Measurements from ENCODE around the gene IL1RAPL1.
"Not testable (repeated sequence)": the region's sequence is repeated elsewhere in the genome, so short reads cannot be mapped to it uniquely, and the experiment has no call there.

IL1RAPL1 gene

DNA sequence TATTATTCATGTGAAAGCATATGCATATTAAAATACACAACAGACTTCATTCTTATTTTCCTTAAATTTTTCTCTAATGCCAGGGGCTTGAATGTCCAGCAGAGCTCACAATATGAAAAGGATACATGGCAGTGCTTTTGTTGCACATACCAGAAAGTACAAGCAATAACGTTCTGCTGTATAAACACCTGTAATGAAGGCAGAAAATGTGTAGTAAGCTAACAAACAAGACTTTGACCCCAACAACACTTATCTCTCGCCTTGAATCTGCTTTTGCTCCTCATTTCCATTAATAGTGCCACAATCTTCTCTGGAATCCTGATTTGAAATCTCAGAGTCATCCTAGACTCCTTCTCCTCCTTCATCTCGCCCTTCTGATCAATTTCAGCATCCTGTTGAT is 687.3 kb downstream of the IL1RAPL1 start:
- no peak for DNase-seq (ENCODE audit: low spot score)

DNA sequence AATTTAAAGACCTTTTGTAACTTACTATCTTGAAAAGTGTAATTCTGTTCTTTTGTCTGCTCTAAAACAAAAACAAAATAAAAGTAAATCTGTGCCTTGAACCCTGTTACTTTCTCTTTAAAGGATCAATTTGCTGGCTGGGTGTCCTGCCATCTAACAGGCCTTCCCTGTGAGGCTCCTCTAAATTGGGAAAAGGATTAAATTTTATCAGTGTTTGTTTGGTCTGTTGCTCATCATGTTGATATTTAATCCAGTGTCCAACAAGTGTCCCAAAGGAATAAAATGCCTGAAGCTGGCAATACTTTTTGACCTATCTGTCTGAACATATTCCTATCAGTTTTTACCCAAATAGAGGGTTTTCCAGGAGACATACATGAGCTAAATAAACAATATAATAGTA is 688.7 kb downstream of the IL1RAPL1 start:
- no peak for DNase-seq (ENCODE audit: low spot score)

DNA sequence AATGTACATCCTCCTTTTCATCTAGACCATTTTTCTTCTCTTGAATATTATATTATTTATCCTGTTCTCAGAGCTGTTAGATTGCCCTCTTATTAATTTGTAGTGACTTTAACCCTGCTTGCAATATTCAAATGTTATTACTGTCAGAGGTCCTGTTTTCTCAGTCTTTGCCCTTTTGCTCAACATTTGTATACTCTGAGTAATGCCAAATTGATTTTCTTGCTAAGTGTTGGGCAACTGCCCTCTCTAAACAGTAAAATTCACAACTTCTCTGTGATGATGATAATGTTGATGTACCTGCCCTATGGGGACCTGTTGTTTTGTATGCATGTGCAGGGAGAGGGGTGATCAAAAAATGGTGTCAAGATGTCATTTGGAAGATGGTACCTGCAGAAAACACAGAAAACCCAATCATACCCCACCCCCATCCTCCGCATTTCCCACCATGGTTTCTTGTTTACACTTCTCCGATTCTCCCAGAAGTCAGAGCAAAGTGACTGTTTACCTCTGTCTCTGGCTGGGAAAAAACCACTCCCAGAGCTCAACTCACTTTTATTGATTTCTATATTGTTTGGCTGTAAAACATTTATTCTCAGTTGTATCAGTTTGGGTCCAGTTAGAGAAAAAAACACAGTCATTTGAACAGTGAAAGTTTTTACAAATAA is 694.0 kb downstream of the IL1RAPL1 start:
- no peak for DNase-seq (ENCODE audit: low spot score)

DNA sequence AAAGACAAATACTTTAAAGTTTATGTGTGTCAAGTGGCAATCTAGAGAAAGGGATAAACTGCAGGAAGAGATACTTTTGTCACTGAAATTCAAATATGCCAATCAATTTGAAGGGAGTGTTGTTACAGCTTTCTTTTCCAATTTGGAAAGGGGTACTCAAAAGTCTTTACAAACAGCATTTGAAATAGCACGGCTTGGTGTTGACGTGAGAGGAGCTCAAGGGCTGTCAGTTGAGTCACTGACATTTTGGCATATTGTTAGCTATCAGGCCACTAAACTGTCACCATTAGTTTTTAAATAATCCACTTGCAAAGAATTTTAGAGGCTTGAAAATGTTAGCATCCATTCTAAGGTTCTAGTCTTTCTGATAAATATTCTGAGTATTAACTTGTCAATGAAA is 698.4 kb downstream of the IL1RAPL1 start:
- DNase-seq (ENCODE audit: low spot score), result no peak

DNA sequence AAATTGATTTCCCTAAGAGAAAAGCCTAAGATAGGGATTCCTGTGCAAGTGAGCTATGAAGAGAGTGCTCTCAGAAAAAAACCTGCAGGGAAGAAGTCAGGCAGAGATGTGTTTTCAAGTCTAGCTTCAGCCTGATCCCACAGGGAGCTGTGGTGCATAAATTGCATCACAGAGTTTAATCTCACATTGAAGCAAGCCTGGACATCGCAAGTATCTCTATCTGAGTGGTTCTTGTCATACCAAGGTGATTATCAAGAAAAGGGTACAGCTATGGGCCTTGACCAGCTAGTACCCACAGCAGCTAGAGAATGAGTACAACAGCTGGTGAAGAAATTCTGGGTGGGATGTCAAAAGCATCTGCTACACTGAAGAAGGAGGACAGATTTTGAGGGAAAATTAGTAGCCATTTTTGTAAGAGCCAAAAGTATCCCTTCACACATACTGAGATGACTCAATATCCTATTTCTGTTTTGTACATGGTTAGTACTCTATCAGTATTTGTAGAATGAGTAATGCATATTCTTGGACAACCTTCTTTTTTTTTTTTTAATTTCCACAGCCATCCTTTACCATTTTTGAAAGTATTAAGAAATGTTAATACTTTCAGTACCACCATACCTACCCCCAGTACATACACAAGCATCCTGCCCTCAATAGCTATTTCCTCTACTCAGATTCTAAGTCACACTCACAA is 708.9 kb downstream of the IL1RAPL1 start:
- no peak for DNase-seq (ENCODE audit: low spot score)

DNA sequence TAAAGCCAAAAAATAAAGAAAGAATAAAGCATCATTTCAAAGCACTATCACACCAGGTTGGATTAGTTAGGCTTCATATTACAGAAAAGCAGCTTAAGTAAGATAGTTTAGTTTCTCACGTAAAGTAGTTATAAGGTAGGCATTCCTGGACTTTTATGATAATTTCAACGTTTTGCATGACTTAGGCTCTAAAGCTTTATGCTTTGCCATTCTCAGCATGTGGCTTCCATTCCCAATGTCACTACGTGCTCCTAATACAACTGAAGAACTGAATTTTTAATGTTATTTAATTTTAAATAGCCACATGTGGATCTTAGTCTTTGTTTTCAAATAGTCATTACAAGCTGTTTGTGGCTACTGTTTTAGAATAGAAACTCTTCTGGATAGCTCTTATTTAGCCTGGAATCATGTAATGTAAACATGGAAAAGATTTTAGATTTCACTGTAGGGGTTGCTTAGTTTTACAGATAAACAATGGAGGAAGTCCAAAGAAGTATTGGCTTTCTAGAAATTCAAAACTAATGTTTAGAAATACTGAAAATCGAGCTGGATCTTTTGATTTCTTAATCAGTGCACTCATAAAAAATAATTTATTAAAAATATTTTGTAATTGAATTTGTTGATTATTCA is 710.0 kb downstream of the IL1RAPL1 start:
- DNase-seq (ENCODE audit: low spot score), result no peak

DNA sequence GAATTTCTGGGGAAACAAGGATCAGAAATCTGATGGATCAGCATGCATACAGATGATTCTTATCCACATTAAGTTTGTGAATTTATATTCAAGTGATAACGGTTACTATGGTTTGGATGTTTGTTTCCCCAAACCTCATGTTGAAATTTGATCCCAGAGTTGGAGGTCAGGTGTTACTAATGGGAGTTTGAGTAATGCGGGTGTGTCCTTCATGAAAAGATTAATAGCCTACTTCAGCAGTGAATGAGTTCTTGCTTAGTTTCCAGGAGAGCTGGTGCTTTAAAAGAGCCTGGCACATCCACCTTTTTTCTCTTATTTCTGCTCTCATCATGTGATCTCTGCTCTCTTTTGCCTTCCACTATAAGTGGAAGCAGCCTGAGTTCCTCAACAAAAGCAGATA is 712.4 kb downstream of the IL1RAPL1 start:
- no peak for DNase-seq (ENCODE audit: low spot score)

DNA sequence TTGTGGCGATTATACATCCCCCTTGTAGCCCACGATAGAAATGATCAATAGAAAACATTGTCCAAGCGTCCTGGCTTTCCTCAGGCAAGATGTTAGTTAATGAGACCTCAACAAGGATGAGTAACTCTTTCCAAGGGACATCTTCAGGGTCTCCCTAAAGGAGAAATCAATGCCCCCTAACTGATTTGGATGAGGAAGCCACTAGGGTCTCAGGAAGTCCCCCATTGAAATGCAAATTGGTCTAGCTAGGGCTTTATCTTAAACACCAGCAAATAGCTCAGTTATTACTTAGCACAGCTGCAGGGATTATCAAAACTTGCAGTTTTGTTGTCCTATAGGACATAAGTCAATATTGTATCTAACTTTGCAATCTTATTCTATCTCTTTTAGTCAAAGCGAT is 721.5 kb downstream of the IL1RAPL1 start:
- no peak for DNase-seq (ENCODE audit: low spot score)

DNA sequence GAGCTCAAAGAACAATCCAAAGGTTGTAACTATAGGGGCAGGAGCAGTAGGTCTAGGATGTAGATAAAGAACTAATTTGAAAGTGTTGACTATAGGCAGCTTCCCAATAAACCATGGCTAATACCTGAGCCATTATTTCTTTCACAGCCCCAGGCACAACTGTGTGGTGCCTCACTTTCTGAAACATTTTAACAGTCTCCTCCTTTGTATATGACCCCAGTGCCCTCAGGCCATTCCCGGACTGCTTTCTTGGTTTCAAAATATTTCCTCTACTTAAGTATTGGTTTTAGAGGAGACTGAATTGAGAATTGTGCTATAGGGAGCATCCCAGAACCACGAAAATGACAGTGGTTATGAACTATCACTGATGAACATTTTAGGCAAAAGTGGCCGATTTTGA is 728.7 kb downstream of the IL1RAPL1 start:
- DNase-seq (ENCODE audit: low spot score), result no peak

DNA sequence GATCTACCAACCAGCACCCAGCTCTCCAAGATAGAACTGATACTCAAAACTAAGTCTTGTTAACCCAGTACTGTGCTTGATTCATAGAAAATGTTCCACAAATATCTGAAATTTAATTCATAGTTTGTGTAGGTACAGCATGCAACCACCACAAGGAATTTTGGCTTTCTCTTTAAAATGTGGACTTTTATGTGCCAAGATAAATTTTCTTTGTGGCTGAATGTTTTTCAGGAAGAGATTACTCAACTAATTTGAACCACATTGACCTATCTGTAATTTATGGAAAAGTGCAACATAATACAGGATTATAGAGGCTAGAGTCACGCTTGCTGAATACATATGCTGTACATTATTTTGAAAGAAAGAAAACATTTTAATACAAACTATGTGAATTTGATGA is 730.8 kb downstream of the IL1RAPL1 start:
- DNase-seq (ENCODE audit: low spot score), result no peak

DNA sequence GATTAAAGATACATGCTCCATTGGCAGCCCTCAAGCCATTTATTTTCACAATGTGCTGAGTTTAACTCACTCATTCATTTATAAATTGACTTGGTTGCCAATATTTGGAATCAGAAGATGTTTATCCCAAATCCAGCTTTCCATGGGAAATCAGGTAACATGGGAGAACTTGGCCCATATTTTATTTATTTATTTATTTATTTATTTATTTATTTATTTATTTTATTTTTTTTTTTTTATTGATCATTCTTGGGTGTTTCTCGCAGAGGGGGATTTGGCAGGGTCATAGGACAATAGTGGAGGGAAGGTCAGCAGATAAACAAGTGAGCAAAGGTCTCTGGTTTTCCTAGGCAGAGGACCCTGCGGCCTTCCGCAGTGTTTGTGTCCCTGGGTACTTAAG is 745.2 kb downstream of the IL1RAPL1 start:
- DNase-seq (ENCODE audit: low spot score), result not testable (repeated sequence)

DNA sequence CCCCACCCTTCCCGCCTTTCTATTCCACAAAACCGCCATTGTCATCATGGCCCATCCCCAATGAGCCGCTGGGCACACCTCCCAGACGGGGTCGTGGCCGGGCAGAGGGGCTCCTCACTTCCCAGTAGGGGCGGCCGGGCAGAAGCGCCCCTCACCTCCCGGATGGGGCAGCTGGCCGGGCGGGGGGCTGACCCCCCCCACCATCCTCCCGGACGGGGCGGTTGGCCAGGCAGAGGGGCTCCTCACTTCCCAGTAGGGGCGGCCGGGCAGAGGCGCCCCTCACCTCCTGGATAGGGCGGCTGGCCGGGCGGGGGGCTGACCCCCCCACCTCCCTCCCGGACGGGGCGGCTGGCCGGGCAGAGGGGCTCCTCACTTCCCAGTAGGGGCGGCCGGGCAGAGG is 745.8 kb downstream of the IL1RAPL1 start:
- not testable (repeated sequence) for DNase-seq (ENCODE audit: low spot score)

DNA sequence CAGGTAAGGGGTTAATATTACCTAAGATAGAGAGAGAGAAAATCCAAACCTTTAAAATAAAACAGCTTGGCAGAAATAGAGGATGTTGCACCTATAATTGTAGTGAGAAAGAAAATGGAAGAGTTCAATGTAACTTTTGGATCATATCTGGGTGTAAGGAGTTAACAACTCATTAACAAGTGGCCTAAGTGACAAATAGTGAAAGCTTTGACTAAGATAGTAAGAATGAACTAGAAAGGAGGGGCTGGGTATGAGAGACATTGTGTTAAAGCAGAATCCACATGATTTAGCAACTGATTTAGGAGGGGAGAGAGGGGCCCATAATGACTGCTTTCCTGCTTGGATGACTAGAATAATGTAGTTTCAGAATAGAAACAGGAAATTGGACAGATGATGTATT is 761.0 kb downstream of the IL1RAPL1 start:
- DNase-seq (ENCODE audit: low spot score), result no peak

DNA sequence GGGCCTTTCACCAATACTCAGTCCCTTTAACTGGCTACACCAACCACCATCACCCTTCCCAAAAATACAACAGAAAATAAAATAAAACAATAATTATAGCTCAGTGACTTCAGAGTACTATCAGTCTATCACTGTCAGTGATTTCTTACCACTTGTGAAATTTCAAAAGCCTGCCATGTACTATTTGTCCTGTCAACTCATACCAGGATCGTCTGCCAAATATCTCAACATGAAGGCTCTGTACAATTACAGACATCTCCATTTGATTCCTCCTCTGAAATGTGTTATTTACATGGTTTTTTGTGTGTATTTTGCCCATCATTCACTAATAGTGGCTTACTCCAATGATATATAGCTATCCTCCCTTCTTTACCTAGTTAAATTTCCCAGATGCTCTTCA is 772.0 kb downstream of the IL1RAPL1 start:
- DNase-seq (ENCODE audit: low spot score), result no peak

DNA sequence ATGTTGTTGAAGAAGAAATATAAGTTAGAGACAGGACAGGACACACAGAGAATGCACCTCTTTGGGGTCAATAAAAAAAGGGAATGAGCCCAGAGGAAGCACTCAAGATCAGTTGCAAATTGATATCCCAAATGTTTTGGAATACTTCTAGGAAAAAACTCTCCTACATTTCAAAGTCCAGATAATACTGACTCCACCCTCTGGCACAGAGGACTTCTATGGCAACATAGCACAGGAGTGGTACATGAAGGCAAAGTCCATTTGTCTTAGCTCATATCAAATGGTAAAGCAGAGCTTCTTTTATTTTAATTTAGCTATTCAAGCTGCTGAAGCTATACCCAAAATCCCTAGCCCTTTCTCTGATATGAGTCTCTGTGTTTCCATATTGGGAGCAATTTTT is 787.5 kb downstream of the IL1RAPL1 start:
- DNase-seq (ENCODE audit: low spot score), result not testable (repeated sequence)

DNA sequence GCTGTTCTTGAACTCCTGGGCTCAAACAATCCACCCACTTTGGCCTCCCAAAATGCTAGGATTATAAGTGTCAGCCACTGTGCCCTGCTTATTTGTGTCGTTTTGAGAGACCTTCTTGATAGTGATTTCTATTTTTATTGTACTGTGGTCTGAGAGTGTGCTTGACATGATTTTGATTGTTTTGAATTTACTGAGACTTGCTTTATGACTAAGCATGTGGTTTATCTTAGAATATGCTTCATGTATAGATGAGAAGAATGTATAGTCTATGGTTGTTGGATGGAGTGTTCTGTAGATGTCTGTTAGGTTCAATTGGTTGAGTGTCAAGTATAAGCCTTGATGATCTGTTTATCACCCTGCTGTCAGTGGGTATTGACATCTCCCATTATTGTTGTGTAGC is 789.3 kb downstream of the IL1RAPL1 start:
- DNase-seq (ENCODE audit: low spot score), result no peak

DNA sequence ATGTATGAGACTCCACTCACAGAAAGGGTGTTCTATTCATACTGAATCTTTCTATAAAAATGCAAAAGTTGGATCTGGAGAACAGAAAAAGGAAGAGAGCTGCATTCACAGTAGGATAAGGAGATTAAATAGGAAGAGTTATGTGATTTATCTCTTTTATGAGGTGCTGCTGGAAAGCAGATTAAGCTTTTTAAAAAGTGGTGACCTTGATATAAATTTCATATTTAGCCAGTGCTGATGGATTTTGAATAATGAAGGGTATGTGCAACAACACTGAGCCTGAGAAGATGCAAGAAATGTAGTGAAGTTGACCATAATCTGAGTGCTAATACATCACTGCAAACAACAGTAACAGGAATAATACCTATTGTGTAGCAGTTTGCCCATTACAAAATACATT is 795.6 kb downstream of the IL1RAPL1 start:
- DNase-seq (ENCODE audit: low spot score), result no peak

DNA sequence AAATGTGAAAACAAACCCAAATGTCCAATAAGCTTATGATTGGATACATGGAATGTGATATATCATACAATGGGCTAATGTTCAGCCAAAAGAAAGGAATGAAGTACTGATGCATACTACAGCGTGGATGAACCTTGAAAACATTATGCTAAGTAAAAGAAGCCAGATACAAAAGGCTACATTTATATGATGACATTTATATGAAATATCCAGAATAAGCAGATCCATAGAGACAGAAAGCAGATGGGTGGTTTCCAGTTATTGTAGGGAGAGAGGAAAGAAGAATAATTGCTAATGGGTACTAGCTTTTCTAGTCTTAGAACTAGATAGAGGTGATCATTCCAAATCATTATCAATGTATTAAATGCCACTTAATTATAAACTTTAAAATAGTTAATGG is 801.3 kb downstream of the IL1RAPL1 start:
- no peak for DNase-seq (ENCODE audit: low spot score)

DNA sequence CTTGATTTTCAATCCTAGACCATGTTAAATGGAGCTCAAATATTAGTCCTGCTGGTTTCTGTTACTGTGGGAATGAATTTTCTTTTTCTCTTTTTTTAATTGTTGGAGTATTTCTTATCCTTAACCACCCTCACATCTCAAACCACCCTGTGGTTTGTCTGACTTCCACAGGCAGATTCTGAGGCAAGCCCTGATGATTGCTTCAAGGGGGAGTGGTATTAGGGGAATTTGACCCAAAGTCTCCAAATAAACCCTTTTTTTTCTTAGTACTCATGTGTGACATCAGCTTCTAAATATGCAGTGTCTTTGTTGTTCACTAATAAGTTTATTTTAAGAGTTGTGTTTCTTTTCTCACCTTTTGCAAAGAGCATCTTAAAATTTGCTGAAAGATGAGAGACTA is 810.3 kb downstream of the IL1RAPL1 start:
- DNase-seq (ENCODE audit: low spot score), result no peak

DNA sequence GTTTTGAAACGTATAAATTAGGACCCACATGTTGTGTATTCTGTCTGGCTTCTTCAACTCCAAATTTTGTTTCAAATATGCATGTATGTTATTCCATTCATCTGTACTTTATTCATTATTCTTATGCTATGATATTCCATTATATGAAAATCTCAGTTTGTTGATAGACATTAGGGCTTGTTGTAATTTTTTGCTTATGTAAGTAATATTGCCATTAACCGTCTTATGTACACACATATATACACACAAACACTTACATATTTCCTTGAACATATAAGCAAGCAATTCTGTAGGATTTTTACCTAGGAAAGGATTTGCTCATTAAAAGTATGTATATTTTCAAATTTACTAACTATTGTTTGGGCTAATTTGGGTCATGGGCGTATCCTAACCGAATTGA is 820.1 kb downstream of the IL1RAPL1 start:
- DNase-seq (ENCODE audit: low spot score), result no peak

DNA sequence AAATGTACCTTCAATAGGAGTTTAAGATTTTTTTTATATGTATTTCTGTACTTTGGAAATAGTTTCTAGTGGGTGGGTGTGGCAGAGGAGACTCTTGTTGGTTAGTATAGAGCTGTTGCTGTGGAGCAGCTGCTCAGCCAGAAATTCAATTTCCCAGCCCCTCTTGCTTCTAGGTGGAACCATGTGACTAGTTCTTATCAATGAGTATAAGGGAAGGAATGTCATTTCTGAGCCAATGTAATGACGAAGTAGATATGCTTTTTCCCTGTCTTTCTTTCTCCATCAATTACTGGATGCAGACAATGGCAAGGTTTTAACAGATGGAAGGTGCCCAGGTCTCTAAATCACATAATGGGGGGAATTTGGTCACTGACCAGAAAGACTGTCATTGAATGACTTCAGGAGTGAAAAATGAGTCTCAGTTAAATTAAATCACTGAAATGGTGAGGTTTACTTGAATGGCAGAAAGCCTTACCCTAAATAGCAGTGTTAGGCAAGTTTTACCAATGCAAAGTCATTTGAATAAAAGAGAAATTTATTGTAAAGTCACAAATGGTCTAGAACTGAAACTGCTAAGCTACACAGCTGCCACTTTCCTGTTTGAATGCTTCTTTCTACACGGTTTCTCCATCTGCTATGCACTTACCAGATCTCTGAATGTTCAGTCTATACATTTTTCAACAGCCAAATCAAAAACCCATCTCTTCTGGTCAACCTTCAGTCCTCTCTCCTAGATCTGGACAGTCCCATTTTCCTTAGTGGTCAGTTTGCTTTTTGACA is 832.7 kb downstream of the IL1RAPL1 start:
- no peak for DNase-seq (ENCODE audit: low spot score)

DNA sequence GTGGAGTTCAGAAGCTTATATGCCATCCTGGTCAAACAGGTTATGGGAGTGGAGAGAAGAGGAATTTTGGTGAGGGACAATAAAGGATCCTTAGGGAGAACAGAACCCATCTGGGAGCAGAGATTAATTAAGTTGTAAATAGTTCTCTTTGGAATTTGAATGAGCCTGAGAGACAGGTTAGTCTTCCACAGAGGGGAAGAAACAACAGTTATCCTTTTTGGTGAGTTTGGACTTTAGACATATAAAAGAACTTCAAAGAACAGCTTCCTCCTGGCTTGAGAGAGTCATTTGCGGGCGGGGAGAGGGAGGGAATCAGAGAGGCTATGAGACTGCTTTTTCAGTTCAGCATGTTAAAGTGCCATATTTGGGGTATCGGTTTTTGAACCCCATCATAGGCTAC is 834.8 kb downstream of the IL1RAPL1 start:
- no peak for DNase-seq (ENCODE audit: low spot score)

DNA sequence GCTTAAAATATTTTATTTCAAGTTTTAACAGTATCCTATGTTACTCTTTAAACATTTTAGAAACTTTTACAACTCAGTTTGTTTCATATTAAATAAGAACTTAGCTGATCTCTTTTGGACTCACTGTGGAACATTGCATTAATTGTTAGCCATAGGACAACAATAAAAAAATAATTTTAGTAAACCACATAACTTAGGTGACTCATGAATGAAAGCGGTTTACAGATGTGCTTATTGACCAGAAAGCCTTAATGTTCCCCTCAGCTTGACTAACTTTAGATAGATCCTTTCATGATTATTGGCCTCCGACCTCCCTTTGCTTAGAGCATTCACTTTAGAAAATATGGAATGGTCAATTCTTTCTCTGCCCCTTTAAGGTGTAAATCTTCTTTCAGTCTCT is 844.6 kb downstream of the IL1RAPL1 start:
- DNase-seq (ENCODE audit: low spot score), result no peak
